Esophagus muscularis mucosa (tissue), 3 donors: Measurements from ENCODE around the gene FAAP20.

Source experiments
- CTCF ChIP-seq, 3 experiments: fragments of 200-600 bp in 2 of 3; fragments of 450-650 bp in 1 of 3; sonication (generic) in 2 of 3; IDR thresholded peaks; one replicate each; pipeline ENCODE4 v1.5.1; 2017 to 2019; ENCODE audit warnings: antibody characterized with exemption in 3 of 3, mild to moderate bottlenecking in 2 of 3, moderate library complexity in 1 of 3
- POLR2AphosphoS5 ChIP-seq, 2 donors: sonication (generic); formaldehyde crosslinking; IDR thresholded peaks; one replicate each; pipeline ENCODE4 v1.6.1; 2017; ENCODE audit warnings: antibody characterized with exemption in 2 of 2

- TF ChIP-seq POLR2AphosphoS5 (IDR thresholded peaks at IDR 0.05) (no peak), CTCF (IDR thresholded peaks at IDR 0.05) (no peak)
These were observed 15.0 kb upstream of the FAAP20 start for GRCh38 chr1:2209400-2210083.
